Measurements from ENCODE around the gene DBN1.

DNA sequence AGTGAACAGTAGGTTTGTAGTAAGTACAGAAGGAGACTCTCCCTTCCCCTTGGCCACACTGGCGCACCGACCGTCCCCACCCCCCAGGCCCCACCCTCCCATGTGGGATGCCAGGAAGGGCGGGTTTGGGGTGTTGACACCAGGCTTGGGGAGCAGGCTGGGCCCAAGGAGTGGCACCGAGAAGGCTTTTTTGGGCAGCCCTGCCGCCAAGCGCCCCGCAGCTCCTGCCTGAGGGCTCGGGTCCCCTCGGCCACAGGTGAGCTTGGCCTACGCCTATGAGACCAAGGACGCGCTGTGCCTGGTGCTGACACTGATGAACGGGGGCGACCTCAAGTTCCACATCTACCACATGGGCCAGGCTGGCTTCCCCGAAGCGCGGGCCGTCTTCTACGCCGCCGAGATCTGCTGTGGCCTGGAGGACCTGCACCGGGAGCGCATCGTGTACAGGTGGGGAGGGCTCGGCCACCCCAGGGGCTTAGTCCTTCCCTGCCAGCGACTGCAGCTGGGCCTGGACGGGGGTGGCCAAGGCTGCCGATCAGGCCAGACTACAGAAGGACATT, 39.7 kb downstream of the DBN1 start:
- TF ChIP-seq CTCF (IDR thresholded peaks at IDR 0.05; ENCODE audit: insufficient read depth, low read depth, low read length), result no peak
- no peak for TF ChIP-seq EZH2 (IDR thresholded peaks at IDR 0.05; ENCODE audit: insufficient read depth, low read length)

All from astrocyte (in vitro differentiated cells and primary cell).